Hepatocyte (in vitro differentiated cells): ENCODE measurements around the gene NDUFS5.

Experiments used
- EZH2 ChIP-seq: fragments of 200-600 bp; sonication (generic); IDR thresholded peaks from 2 replicates; pipeline ENCODE4 v1.6.1; 2016; ENCODE audit warnings: antibody characterized with exemption, mild to moderate bottlenecking, borderline replicate concordance
- EZH2phosphoT487 ChIP-seq: fragments of 200-600 bp; sonication (generic); IDR thresholded peaks from one replicate; pipeline ENCODE4 v1.6.1; 2018; ENCODE audit warnings: antibody characterized with exemption, mild to moderate bottlenecking, low read depth, moderate library complexity; ENCODE audit not compliant: unreplicated experiment, severe bottlenecking
- TF ChIP-seq, protein P1 (sequence below): fragments of 200-600 bp; sonication (generic); IDR thresholded peaks from 2 replicates; pipeline ENCODE4 v1.5.1; 2016; ENCODE audit warnings: antibody characterized with exemption, mild to moderate bottlenecking; ENCODE audit not compliant: poor library complexity

DNA sequence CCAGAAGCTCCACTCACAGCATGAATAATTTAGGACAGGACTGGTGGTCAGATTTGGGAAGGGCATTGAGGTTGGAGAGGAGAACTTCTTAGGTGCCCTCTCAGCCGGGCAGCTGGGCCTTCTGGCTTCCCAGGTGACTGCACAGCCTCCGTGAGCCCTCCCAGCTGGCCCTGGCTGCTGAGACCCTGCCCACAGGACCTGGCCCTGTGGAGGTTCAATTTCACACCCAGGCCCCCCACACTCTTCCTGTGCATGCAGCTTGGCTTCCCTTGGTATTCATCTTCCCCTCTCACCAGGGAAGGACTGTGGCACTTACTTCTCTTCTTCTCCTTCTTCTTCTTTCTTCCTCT lies 50.6 kb downstream of the NDUFS5 start:
- TF ChIP-seq, protein P1, sequence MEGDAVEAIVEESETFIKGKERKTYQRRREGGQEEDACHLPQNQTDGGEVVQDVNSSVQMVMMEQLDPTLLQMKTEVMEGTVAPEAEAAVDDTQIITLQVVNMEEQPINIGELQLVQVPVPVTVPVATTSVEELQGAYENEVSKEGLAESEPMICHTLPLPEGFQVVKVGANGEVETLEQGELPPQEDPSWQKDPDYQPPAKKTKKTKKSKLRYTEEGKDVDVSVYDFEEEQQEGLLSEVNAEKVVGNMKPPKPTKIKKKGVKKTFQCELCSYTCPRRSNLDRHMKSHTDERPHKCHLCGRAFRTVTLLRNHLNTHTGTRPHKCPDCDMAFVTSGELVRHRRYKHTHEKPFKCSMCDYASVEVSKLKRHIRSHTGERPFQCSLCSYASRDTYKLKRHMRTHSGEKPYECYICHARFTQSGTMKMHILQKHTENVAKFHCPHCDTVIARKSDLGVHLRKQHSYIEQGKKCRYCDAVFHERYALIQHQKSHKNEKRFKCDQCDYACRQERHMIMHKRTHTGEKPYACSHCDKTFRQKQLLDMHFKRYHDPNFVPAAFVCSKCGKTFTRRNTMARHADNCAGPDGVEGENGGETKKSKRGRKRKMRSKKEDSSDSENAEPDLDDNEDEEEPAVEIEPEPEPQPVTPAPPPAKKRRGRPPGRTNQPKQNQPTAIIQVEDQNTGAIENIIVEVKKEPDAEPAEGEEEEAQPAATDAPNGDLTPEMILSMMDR, result no peak
- TF ChIP-seq EZH2, result no peak
- TF ChIP-seq EZH2phosphoT487, result no peak
